CD4-positive, CD25-positive, alpha-beta regulatory T cell (primary cell): Measurements from ENCODE around the gene LYZL4. TPM values are rescaled to one million over a fixed set of nuclear protein-coding genes. Genes with fewer than 3 reads are reported as not detected.

Source experiments
- ATAC-seq, 2 donors: fragments of 150-1000 bp; cut with Tn5 transposase; one replicate each; pipeline ENCODE4 v1.10.0; 2021; ENCODE audit warnings: low read depth in 2 of 2, moderate number of reproducible peaks in 2 of 2, moderate library complexity in 1 of 2
- DNase-seq, 3 donors: peaks; one replicate each; pipeline versions ENCODE4 v3.0.0 to v3.0.0-alpha.2; 2012 to 2022; ENCODE audit warnings: mixed read lengths in 1 of 3
- H3K27ac ChIP-seq: one replicate; pipeline ENCODE4 v1.7.0; 2013; ENCODE audit warnings: mild to moderate bottlenecking, low read length; ENCODE audit not compliant: insufficient read depth, poor library complexity, severe bottlenecking
- H3K27me3 ChIP-seq: one replicate; pipeline ENCODE4 v1.7.0; 2013; ENCODE audit warnings: low read length; ENCODE audit not compliant: control insufficient read depth, insufficient read depth
- H3K36me3 ChIP-seq: one replicate; pipeline ENCODE4 v1.7.0; 2013; ENCODE audit warnings: mild to moderate bottlenecking, low read length, moderate library complexity; ENCODE audit not compliant: control insufficient read depth, insufficient read depth
- H3K4me1 ChIP-seq: 2 replicates; pipeline ENCODE4 v1.7.0; 2013; ENCODE audit warnings: mild to moderate bottlenecking, low read length; ENCODE audit not compliant: insufficient read depth, control insufficient read depth, poor library complexity, severe bottlenecking
- H3K4me3 ChIP-seq: one replicate; pipeline ENCODE4 v1.7.0; 2013; ENCODE audit warnings: low read depth, mild to moderate bottlenecking, low read length, moderate library complexity
- H3K9me3 ChIP-seq, 2 experiments: 1 replicate in 1 of 2; 2 replicates in 1 of 2; pipeline ENCODE4 v1.7.0; 2013; ENCODE audit warnings: low read length in 2 of 2, mild to moderate bottlenecking in 1 of 2, moderate library complexity in 1 of 2; ENCODE audit not compliant: control insufficient read depth in 2 of 2
- H3K27ac Mint-ChIP-seq, 3 donors: one replicate each; pipeline ENCODE4 v1.8.0; 2020 to 2022; ENCODE audit warnings: mild to moderate bottlenecking in 3 of 3, mixed read lengths in 3 of 3, moderate library complexity in 2 of 3
- H3K27me3 Mint-ChIP-seq: one replicate; pipeline ENCODE4 v1.8.0; 2022; ENCODE audit warnings: mild to moderate bottlenecking, mixed read lengths
- H3K36me3 Mint-ChIP-seq: one replicate; pipeline ENCODE4 v1.8.0; 2020; ENCODE audit warnings: mixed read lengths
- H3K4me1 Mint-ChIP-seq, 4 donors: one replicate each; pipeline ENCODE4 v1.8.0; 2020 to 2022; ENCODE audit warnings: mixed read lengths in 4 of 4, mild to moderate bottlenecking in 1 of 4
- H3K4me3 Mint-ChIP-seq, 4 donors: one replicate each; pipeline ENCODE4 v1.8.0; 2020 to 2022; ENCODE audit warnings: mild to moderate bottlenecking in 4 of 4, mixed read lengths in 4 of 4, moderate library complexity in 3 of 4
- H3K9me3 Mint-ChIP-seq, 7 donors: one replicate each; pipeline ENCODE4 v1.8.0; 2020 to 2022; ENCODE audit warnings: mixed read lengths in 7 of 7, mild to moderate bottlenecking in 3 of 7, moderate library complexity in 2 of 7
- polyA plus RNA-seq, 4 donors: library from polyadenylated mRNA; unstranded; fragments of 300-500 nt; fragmentation: Illumina TruSeq; gene quantifications; one replicate each; pipeline ENCODE4 v1.2.3, GENCODE V29; 2021
- total RNA-seq: library from RNA; stranded (reverse); gene quantifications from one replicate; pipeline ENCODE4 v1.2.3, GENCODE V29; 2022

Gene LYZL4
- total and polyA plus RNA-seq, 5 donors from 2014 or later, result not detected

- Mint-ChIP-seq H3K4me1 (peaks cover 0 to 8% (median 1%) of the 10 kb centered on the region in 4 donors), H3K27ac (no peak overlapping the region), H3K9me3 (peaks cover 0 to 3% (median 0%) of the 10 kb centered on the region in 7 donors), H3K4me3 (no peak overlapping the region), H3K27me3 (peaks cover 4% of the 10 kb centered on the region), H3K36me3 (no peaks in the 10 kb centered on the region)
- no peak overlapping the region for H3K4me3 ChIP-seq
- no peaks in the 10 kb centered on the region for H3K27me3 ChIP-seq
- no peak for DNase-seq
- ATAC-seq, result no peak
- no peaks in the 10 kb centered on the region for H3K36me3 ChIP-seq
- H3K27ac ChIP-seq, result no peak overlapping the region
- no peaks in the 10 kb centered on the region for H3K4me1 ChIP-seq
- H3K9me3 ChIP-seq, result no peaks in the 10 kb centered on the region
These were observed 36.0 kb upstream of the LYZL4 start for GRCh38 chr3:42446111-42447050.

GRCh38 chr3:42443819-42444436 lies 33.5 kb upstream of the LYZL4 start:
- Mint-ChIP-seq H3K36me3 (no peaks in the 10 kb centered on the region), H3K27ac (peak overlapping the region in 1 of 3 donors; percentile 47), H3K9me3 (peaks cover 0 to 3% (median 0%) of the 10 kb centered on the region in 7 donors), H3K4me1 (peaks cover 0 to 11% (median 1%) of the 10 kb centered on the region in 4 donors), H3K27me3 (no peaks in the 10 kb centered on the region), H3K4me3 (no peak overlapping the region)
- no peak overlapping the region for H3K27ac ChIP-seq
- ATAC-seq (peak; percentile 79 to 83), DNase-seq (peak; percentile 57 to 68 (median 57))
- H3K9me3 ChIP-seq, result no peaks in the 10 kb centered on the region
- H3K4me3 ChIP-seq, result no peak overlapping the region
- no peaks in the 10 kb centered on the region for H3K36me3 ChIP-seq
- H3K4me1 ChIP-seq, result no peaks in the 10 kb centered on the region
- no peaks in the 10 kb centered on the region for H3K27me3 ChIP-seq

DNA sequence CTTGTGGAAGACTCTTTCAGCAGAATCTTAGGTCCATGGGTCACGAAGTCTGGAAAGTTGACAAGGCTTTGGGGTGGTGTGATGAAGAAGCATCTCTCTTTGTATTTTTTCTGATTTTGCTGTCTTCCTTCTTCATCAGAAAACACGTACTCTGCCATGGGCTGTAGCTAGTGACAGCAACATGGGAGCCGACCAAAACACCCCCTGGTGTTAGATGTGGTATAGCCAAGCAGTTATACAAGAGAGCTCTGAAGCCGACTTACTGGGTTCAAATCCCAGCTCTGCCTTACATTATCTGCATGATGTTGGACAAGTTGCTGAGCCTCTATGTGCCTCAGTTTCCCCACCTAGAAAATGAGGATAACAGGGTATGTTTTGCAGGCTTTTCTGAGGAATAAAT lies 32.9 kb upstream of the LYZL4 start:
- H3K27me3 Mint-ChIP-seq, result no peaks in the 10 kb centered on the region
- no peak overlapping the region for H3K4me3 ChIP-seq
- no peak overlapping the region for H3K27ac Mint-ChIP-seq
- H3K27me3 ChIP-seq, result no peaks in the 10 kb centered on the region
- DNase-seq (no peak), ATAC-seq (no peak)
- H3K27ac ChIP-seq, result no peak overlapping the region
- H3K4me1 Mint-ChIP-seq, result peaks cover 0 to 16% (median 1%) of the 10 kb centered on the region in 4 donors
- no peaks in the 10 kb centered on the region for H3K4me1 ChIP-seq
- H3K9me3 Mint-ChIP-seq, result peaks cover 0 to under 1% (median 0%) of the 10 kb centered on the region in 7 donors
- H3K4me3 Mint-ChIP-seq, result no peak overlapping the region
- no peaks in the 10 kb centered on the region for H3K9me3 ChIP-seq
- no peaks in the 10 kb centered on the region for H3K36me3 ChIP-seq
- H3K36me3 Mint-ChIP-seq, result no peaks in the 10 kb centered on the region

DNA sequence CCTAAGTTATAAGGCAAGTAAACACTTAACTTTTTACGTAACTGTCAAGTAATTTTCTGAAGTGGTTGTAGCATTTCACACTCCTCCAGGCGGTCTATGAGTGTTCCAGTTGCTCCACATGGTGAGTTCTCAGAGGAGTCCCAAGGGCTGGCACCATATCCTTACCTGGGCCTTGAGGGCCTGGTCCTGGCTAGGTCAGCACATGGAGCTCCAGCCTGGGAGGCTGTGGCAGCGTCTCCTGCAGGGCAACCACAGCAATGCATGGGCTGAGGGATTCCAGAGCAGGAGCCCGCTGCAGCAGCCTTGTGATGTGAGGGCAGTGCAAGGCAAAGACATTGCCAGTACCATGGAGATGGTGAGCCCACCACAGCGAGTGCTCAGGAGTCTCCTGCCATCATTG lies 32.2 kb upstream of the LYZL4 start:
- Histone ChIP-seq H3K27me3 (no peaks in the 10 kb centered on the region), H3K36me3 (no peaks in the 10 kb centered on the region), H3K4me1 (no peaks in the 10 kb centered on the region), H3K27ac (no peak overlapping the region), H3K9me3 (no peaks in the 10 kb centered on the region), H3K4me3 (no peak overlapping the region)
- Mint-ChIP-seq H3K4me3 (no peak overlapping the region), H3K36me3 (no peaks in the 10 kb centered on the region), H3K27ac (no peak overlapping the region), H3K4me1 (peaks cover 0 to 17% (median 1%) of the 10 kb centered on the region in 4 donors), H3K9me3 (no peaks in the 10 kb centered on the region), H3K27me3 (no peaks in the 10 kb centered on the region)
- no peak for DNase-seq
- no peak for ATAC-seq

DNA sequence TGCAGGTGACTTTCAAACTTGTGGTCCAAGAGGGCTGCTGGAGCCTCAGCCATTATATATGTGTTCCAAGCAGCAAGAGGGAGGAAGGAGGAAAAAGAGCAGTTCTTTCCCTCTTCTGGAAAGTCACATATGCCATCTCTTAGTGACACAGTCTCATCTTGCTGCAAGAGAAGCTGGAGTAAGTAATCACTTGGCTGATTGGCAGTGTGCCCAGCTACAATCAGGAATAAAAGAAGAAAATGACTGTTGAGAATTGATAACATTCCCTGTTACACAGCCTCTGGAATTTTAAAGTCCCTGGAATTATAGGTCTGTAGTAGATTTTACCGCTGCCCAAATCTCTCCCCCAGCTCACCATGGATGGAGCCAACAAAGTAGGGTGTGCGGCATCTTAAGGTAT lies 31.4 kb upstream of the LYZL4 start:
- no peaks in the 10 kb centered on the region for H3K9me3 Mint-ChIP-seq
- peaks cover 0 to 17% (median 4%) of the 10 kb centered on the region in 4 donors for H3K4me1 Mint-ChIP-seq
- no peaks in the 10 kb centered on the region for H3K27me3 ChIP-seq
- ATAC-seq (no peak), DNase-seq (no peak)
- H3K4me3 ChIP-seq, result no peak overlapping the region
- no peak overlapping the region for H3K4me3 Mint-ChIP-seq
- H3K27me3 Mint-ChIP-seq, result peaks cover 7% of the 10 kb centered on the region
- no peak overlapping the region for H3K27ac ChIP-seq
- H3K4me1 ChIP-seq, result no peaks in the 10 kb centered on the region
- no peaks in the 10 kb centered on the region for H3K9me3 ChIP-seq
- H3K36me3 ChIP-seq, result no peaks in the 10 kb centered on the region
- no peak overlapping the region for H3K27ac Mint-ChIP-seq
- H3K36me3 Mint-ChIP-seq, result no peaks in the 10 kb centered on the region

DNA sequence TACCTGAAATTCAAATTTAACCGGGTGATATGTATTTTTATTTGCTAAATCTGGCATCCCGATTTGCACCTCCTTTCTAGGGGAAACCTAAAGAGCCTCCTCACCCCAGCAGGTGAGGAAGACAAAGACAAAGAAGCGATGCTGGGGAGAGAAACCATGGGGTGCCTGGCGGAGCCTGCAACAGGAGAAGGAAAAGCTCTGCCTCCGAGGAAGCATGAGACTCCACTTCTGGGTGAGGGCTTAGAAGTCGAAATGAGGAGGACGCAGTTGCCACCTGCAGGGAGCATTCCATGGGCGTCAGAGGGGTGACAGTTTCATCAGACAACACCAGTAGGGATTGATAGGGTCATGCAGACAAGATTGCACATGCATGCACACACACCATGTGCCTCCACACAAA lies 30.5 kb upstream of the LYZL4 start:
- peaks cover 8% of the 10 kb centered on the region for H3K27me3 Mint-ChIP-seq
- H3K4me3 Mint-ChIP-seq, result no peak overlapping the region
- DNase-seq, result no peak

DNA sequence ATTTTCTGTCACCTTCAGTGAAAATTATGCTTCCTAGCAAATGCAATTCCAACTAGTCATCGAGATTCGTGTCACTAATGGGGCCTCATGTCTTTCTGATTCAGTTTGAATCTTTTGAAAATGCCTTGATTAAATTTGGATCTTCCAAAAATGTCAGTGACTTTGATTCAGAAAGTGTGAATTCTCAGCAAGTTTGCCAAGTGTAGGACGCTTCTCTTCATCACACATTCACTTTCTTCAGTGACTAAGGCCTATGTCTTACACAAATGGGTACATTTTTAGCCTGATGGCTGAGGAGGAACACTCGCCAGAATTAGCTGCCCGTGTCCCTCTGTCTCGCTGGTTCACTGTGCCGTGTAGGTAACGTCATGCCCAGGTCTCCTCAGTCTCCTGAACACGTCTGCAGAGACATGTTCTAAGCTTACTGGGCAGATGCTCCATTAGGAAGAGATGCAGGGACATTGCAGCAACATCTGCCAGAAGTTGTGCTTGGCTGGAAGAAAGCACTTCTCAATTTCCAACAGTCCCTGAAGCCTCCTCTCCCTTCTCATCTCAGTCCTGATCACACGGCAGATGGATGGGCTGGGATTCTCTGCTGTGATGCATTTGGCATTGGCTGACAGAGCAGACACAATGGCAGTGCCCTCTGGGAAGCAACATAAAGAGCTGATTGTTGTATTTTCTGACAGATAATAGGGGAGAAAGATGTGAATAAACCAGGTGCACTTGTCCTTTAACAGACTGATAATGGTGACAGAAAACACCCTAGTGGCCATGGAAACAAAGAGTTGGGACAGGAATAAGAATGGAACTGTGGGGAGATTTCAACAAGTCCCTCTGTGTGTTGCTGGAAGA lies 29.1 kb upstream of the LYZL4 start:
- no peaks in the 10 kb centered on the region for H3K27me3 ChIP-seq
- no peaks in the 10 kb centered on the region for H3K36me3 Mint-ChIP-seq
- ATAC-seq (no peak), DNase-seq (no peak)
- no peak overlapping the region for H3K27ac ChIP-seq
- H3K4me1 ChIP-seq, result no peaks in the 10 kb centered on the region
- peaks cover 0 to under 1% (median 0%) of the 10 kb centered on the region in 7 donors for H3K9me3 Mint-ChIP-seq
- H3K4me3 Mint-ChIP-seq, result no peak overlapping the region
- H3K36me3 ChIP-seq, result no peaks in the 10 kb centered on the region
- H3K9me3 ChIP-seq, result no peaks in the 10 kb centered on the region
- peaks cover 0 to 17% (median 4%) of the 10 kb centered on the region in 4 donors for H3K4me1 Mint-ChIP-seq
- H3K27me3 Mint-ChIP-seq, result peaks cover 8% of the 10 kb centered on the region
- H3K4me3 ChIP-seq, result no peak overlapping the region
- peak overlapping the region in 1 of 3 donors; percentile 13 for H3K27ac Mint-ChIP-seq

More for the DNA sequence above, 30.5 kb upstream of the LYZL4 start:
- no peaks in the 10 kb centered on the region for H3K4me1 ChIP-seq
- H3K27ac ChIP-seq, result no peak overlapping the region
- H3K27ac Mint-ChIP-seq, result no peak overlapping the region
- no peaks in the 10 kb centered on the region for H3K36me3 ChIP-seq
- H3K9me3 ChIP-seq, result no peaks in the 10 kb centered on the region
- H3K4me1 Mint-ChIP-seq, result peaks cover 0 to 17% (median 4%) of the 10 kb centered on the region in 4 donors
- no peak for ATAC-seq
- no peaks in the 10 kb centered on the region for H3K9me3 Mint-ChIP-seq
- no peak overlapping the region for H3K4me3 ChIP-seq
- no peaks in the 10 kb centered on the region for H3K27me3 ChIP-seq
- no peaks in the 10 kb centered on the region for H3K36me3 Mint-ChIP-seq
